GM12875 (cell line): ENCODE results near the gene DNAH17.

Source experiments
- H3K4me3 ChIP-seq: one replicate; pipeline ENCODE4 v1.5.1; 2011; ENCODE audit warnings: low read depth, low read length, control low read depth
- CTCF ChIP-seq: IDR thresholded peaks from 2 replicates; pipeline ENCODE4 v1.5.1; 2011; ENCODE audit warnings: low read depth, mild to moderate bottlenecking, control low read depth, inconsistent platforms, low read length, moderate library complexity, borderline replicate concordance; ENCODE audit not compliant: insufficient read depth

Gene DNAH17

GRCh38 chr17:78595135-78595810 is 18.1 kb upstream of the DNAH17 start:
- no peak overlapping the region for H3K4me3 ChIP-seq
- no peak for TF ChIP-seq CTCF

GRCh38 chr17:78592991-78593329 is 15.8 kb upstream of the DNAH17 start:
- TF ChIP-seq CTCF: no peak
- H3K4me3 ChIP-seq: no peak overlapping the region

- no peak overlapping the region for H3K4me3 ChIP-seq
- no peak for TF ChIP-seq CTCF
These were observed 14.1 kb upstream of the DNAH17 start for GRCh38 chr17:78591263-78591671.

GRCh38 chr17:78589885-78590284 is 12.7 kb upstream of the DNAH17 start:
- no peak for TF ChIP-seq CTCF
- no peak overlapping the region for H3K4me3 ChIP-seq

GRCh38 chr17:78589031-78589675 is 12.0 kb upstream of the DNAH17 start:
- H3K4me3 ChIP-seq: no peak overlapping the region
- TF ChIP-seq CTCF: no peak

- TF ChIP-seq CTCF: no peak
- no peak overlapping the region for H3K4me3 ChIP-seq
These were observed 11.2 kb upstream of the DNAH17 start for GRCh38 chr17:78588258-78589030.
